ENCODE data around the gene FBLN5.

- TF ChIP-seq CTCF (IDR thresholded peaks at IDR 0.05; ENCODE audit: low read depth, low read length, missing input control) (no peak), GABPA (IDR thresholded peaks at IDR 0.05 in 1 of 2, conservative IDR thresholded peaks at IDR 0.05 in 1 of 2) (no peak), YY1 (IDR thresholded peaks at IDR 0.05) (no peak), SP1 (IDR thresholded peaks at IDR 0.05) (no peak), JUND (IDR thresholded peaks at IDR 0.05) (no peak), REST (IDR thresholded peaks at IDR 0.05) (no peak), NR2F2 (IDR thresholded peaks at IDR 0.05) (no peak)
- TF ChIP-seq, protein P1, sequence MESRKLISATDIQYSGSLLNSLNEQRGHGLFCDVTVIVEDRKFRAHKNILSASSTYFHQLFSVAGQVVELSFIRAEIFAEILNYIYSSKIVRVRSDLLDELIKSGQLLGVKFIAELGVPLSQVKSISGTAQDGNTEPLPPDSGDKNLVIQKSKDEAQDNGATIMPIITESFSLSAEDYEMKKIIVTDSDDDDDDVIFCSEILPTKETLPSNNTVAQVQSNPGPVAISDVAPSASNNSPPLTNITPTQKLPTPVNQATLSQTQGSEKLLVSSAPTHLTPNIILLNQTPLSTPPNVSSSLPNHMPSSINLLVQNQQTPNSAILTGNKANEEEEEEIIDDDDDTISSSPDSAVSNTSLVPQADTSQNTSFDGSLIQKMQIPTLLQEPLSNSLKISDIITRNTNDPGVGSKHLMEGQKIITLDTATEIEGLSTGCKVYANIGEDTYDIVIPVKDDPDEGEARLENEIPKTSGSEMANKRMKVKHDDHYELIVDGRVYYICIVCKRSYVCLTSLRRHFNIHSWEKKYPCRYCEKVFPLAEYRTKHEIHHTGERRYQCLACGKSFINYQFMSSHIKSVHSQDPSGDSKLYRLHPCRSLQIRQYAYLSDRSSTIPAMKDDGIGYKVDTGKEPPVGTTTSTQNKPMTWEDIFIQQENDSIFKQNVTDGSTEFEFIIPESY (IDR thresholded peaks at IDR 0.05) = no peak
- TF ChIP-seq, protein P2, sequence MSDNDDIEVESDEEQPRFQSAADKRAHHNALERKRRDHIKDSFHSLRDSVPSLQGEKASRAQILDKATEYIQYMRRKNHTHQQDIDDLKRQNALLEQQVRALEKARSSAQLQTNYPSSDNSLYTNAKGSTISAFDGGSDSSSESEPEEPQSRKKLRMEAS (IDR thresholded peaks at IDR 0.05) = no peak
- TF ChIP-seq, protein P3, sequence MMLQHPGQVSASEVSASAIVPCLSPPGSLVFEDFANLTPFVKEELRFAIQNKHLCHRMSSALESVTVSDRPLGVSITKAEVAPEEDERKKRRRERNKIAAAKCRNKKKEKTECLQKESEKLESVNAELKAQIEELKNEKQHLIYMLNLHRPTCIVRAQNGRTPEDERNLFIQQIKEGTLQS (IDR thresholded peaks at IDR 0.05) = no peak
These were observed 45.2 kb downstream of the FBLN5 start for GRCh38 chr14:91902336-91902735.

Measured in liver (tissue), 3 donors.